Uterus (tissue), 4 donors: Measurements from ENCODE around the gene STAG1. TPM values are rescaled to one million over a fixed set of nuclear protein-coding genes. Genes with fewer than 3 reads are reported as not detected.

ENCODE experiments used
- DNase-seq, 2 donors: peaks; one replicate each; pipeline ENCODE4 v3.0.0-alpha.2; 2019 to 2020
- H3K27ac ChIP-seq, 2 donors: fragments of 200-600 bp; sonication (generic); 1 replicate in 1 of 2; 2 replicates in 1 of 2; pipeline ENCODE4 v1.5.1; 2016 to 2018
- H3K27me3 ChIP-seq, 2 donors: fragments of 200-600 bp; sonication (generic); one replicate each; pipeline ENCODE4 v1.5.1; 2018 to 2019; ENCODE audit warnings: control low read depth in 1 of 2
- H3K36me3 ChIP-seq, 2 donors: fragments of 200-600 bp; sonication (generic); one replicate each; pipeline ENCODE4 v1.5.1; 2019; ENCODE audit warnings: control low read depth in 1 of 2
- H3K4me1 ChIP-seq, 2 donors: fragments of 200-600 bp; sonication (generic); one replicate each; pipeline ENCODE4 v1.5.1; 2018 to 2019; ENCODE audit warnings: control low read depth in 1 of 2
- H3K4me3 ChIP-seq, 2 donors: fragments of 200-600 bp; sonication (generic); 1 replicate in 1 of 2; 2 replicates in 1 of 2; pipeline ENCODE4 v1.5.1; 2018 to 2019; ENCODE audit warnings: mild to moderate bottlenecking in 1 of 2
- H3K9me3 ChIP-seq, 2 donors: fragments of 200-600 bp; sonication (generic); one replicate each; pipeline ENCODE4 v1.5.1; 2019; ENCODE audit warnings: control low read depth in 1 of 2
- CTCF ChIP-seq, 4 experiments: fragments of 200-600 bp in 2 of 4; fragments of 450-650 bp in 2 of 4; sonication (generic) in 2 of 4; IDR thresholded peaks; one replicate each; pipeline ENCODE4 v1.5.1; 2016 to 2019; ENCODE audit warnings: antibody characterized with exemption in 4 of 4, mild to moderate bottlenecking in 2 of 4, moderate library complexity in 1 of 4
- POLR2A ChIP-seq, 2 donors: fragments of 450-650 bp; IDR thresholded peaks; one replicate each; pipeline ENCODE4 v1.6.1; 2016; ENCODE audit warnings: antibody characterized with exemption in 2 of 2, mild to moderate bottlenecking in 1 of 2, moderate library complexity in 1 of 2
- intact Hi-C: fragments of 100-400 bp; cut with DNase I; formaldehyde crosslinking; loops from one replicate; pipeline ENCODE4 v1.15.1; 2023; ENCODE audit warnings: low total_unique reads
- total RNA-seq, 4 donors: library from RNA; depleted of rRNA in 3 of 4; stranded (reverse); fragments of >200 nt in 3 of 4; gene quantifications; one replicate each; pipeline versions ENCODE4 v1.1.0 to v1.2.4, GENCODE V29; 2014 to 2023
- donor health status: DM: yes; HTN: yes; CAD: no.

The STAG1 gene
- total RNA-seq, 4 donors from 2014 or later: 41.5 to 139 (median 86.0) TPM

GRCh38 chr3:136437043-136437442 lies 315.1 kb downstream of the STAG1 start:
- H3K4me3 ChIP-seq: no peak overlapping the region
- no peaks in the 10 kb centered on the region for H3K4me1 ChIP-seq
- no peak for DNase-seq
- intact Hi-C loops: no loop called here
- H3K27ac ChIP-seq: no peak overlapping the region
- TF ChIP-seq CTCF (IDR thresholded peaks at IDR 0.05): no peak
- no peak for TF ChIP-seq POLR2A (IDR thresholded peaks at IDR 0.05)
- H3K9me3 ChIP-seq: no peaks in the 10 kb centered on the region
- no peaks in the 10 kb centered on the region for H3K36me3 ChIP-seq
- no peaks in the 10 kb centered on the region for H3K27me3 ChIP-seq

- no peak overlapping the region for H3K4me3 ChIP-seq
- no peaks in the 10 kb centered on the region for H3K36me3 ChIP-seq
- no peak for DNase-seq
- no peaks in the 10 kb centered on the region for H3K9me3 ChIP-seq
- intact Hi-C loops: no loop called here
- no peaks in the 10 kb centered on the region for H3K4me1 ChIP-seq
- no peak overlapping the region for H3K27ac ChIP-seq
- no peaks in the 10 kb centered on the region for H3K27me3 ChIP-seq
- TF ChIP-seq CTCF (IDR thresholded peaks at IDR 0.05): no peak
- TF ChIP-seq POLR2A (IDR thresholded peaks at IDR 0.05): no peak
Measured at GRCh38 chr3:136434429-136434828, 317.7 kb downstream of the STAG1 start.

DNA sequence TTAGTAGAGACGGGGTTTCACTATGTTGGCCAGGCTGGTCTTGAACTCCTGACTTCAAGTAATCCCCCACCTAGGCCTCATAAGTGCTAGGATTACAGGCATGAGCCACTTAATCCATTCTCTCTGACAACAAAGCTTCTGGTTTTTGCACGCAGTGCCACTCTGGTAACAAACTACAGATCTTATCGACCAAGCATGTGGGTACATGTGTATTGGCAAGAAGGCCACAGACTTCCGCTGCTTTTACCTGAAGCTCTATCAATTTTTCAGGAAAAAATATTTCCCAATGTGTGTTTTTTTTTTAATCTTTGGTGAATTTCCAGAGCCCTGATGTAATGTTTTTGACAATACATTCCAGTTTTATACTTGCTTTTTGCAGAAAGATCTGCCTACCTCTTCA lies 319.5 kb downstream of the STAG1 start:
- Histone ChIP-seq H3K4me3 (no peak overlapping the region), H3K27ac (no peak overlapping the region), H3K36me3 (no peaks in the 10 kb centered on the region), H3K27me3 (no peaks in the 10 kb centered on the region), H3K9me3 (no peaks in the 10 kb centered on the region), H3K4me1 (no peaks in the 10 kb centered on the region)
- no peak for TF ChIP-seq CTCF (IDR thresholded peaks at IDR 0.05)
- no peak for TF ChIP-seq POLR2A (IDR thresholded peaks at IDR 0.05)
- no peak for DNase-seq
- intact Hi-C loops: no loop called here

- no peaks in the 10 kb centered on the region for H3K27me3 ChIP-seq
- intact Hi-C loops: no loop called here
- TF ChIP-seq CTCF (IDR thresholded peaks at IDR 0.05): no peak
- no peaks in the 10 kb centered on the region for H3K36me3 ChIP-seq
- H3K4me1 ChIP-seq: no peaks in the 10 kb centered on the region
- no peak overlapping the region for H3K27ac ChIP-seq
- no peak for DNase-seq
- H3K4me3 ChIP-seq: no peak overlapping the region
- H3K9me3 ChIP-seq: no peaks in the 10 kb centered on the region
Measured at GRCh38 chr3:136428167-136428566, 324.0 kb downstream of the STAG1 start.

DNA sequence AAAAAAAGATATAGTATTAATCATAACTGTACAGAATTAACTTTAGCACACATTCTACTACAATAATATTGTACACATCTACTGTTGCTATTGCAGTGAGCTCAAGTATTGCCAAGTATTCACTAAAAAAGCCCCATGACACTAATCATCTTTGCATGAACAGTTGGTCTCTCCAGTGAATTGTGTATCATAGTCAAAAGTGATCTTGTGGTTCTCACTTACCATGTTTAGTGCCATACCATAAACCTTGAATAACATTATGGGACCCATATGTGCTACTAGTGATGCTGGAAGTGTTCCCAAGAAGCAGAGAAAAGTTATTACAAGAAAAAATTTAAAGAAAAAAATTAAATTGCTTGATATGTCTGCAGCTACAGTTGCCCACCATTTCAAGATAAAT lies 324.9 kb downstream of the STAG1 start:
- H3K36me3 ChIP-seq: no peaks in the 10 kb centered on the region
- DNase-seq: no peak
- TF ChIP-seq CTCF (IDR thresholded peaks at IDR 0.05) (no peak), POLR2A (IDR thresholded peaks at IDR 0.05) (no peak)
- H3K27me3 ChIP-seq: no peaks in the 10 kb centered on the region
- H3K4me1 ChIP-seq: no peaks in the 10 kb centered on the region
- no peak overlapping the region for H3K4me3 ChIP-seq
- intact Hi-C loops: no loop called here
- no peak overlapping the region for H3K27ac ChIP-seq
- H3K9me3 ChIP-seq: no peaks in the 10 kb centered on the region
